HG02759 (cell line): ENCODE measurements around the gene LGR6.
A peak's percentile ranks its signal among the peaks of the same experiment; 100 is the strongest.
"Not testable (repeated sequence)": the region's sequence is repeated elsewhere in the genome, so short reads cannot be mapped to it uniquely, and the experiment has no call there.

Experiments
- ATAC-seq: cut with Tn5 transposase; IDR thresholded peaks from one replicate; pipeline ENCODE4 v1.9.1; 2021; ENCODE audit warnings: mild to moderate bottlenecking, moderate library complexity; ENCODE audit not compliant: unreplicated experiment

LGR6 gene

GRCh38 chr1:202237052-202237451, 43.5 kb downstream of the LGR6 start:
- peak; percentile 48 for ATAC-seq

GRCh38 chr1:202238914-202239313, 45.3 kb downstream of the LGR6 start:
- ATAC-seq: no peak

GRCh38 chr1:202240226-202240625, 46.6 kb downstream of the LGR6 start:
- not testable (repeated sequence) for ATAC-seq

DNA sequence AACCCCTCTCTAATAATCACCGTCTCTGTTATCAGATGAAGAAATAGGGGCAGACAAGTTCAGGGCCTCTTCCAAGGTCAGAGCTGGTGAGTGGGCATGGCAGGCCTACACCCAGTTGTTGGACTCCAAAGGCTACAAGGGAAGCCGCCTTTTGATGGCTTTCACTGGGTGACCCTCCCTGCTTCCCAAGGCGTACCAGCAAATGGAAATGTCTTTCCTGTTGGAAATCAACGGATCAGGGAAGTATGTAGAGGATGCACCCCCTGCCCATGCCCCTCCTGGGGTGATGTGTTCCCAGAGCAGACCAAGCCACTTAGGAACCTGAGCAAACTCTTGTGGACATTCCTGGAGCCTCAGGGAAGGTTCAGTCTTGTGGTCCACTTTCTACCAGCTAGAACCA, 47.4 kb downstream of the LGR6 start:
- ATAC-seq: no peak

DNA sequence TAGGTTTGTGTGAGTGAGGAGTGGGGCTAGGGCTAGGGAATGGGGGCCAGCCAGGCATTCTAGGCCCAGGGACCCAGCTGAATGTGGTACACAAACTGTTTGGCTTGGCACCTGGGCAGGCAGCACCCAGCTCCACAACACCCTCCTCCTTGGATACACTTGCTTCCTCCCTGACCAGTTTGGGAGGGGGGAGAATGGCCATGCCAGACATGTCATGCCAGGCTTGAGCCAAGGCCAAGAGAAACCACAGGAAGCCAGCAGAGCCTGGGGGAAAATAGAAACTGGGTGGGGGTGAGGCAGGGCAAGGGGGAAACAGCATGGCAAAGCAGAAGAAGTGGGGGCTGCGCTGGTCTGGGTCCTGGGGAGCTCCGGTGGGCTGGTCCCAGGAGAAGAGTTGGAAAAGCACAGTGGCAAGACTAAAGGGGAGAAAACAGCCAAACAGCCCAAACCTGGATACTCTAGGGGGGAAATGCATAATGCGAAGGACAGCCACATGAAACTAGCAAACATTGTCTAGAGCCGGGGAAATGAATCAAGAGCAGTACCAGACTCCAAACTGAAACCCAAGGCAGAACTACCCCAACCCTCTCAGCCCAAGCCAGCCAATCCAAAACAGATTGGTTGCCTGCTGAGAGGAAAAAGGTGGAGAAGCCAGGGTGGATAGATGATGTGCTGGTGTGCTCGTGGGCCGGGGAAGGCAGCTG, 47.9 kb downstream of the LGR6 start:
- ATAC-seq: no peak

DNA sequence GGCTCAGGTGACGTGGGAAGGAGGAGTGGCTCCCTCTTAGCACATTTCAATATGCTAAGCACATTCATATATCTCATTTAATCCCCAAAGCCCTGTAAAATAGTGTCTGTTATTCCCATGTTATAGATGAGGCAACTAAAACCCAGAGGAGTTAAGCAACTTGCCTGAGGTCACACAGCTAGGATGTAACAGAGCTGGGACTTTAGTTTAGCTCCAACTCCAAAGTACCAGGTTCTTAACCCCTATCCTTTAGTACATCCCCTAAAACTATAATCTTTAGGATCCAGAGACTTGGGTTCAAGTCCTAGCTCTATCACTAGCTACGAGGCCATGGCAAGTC, 48.5 kb downstream of the LGR6 start:
- no peak for ATAC-seq

- no peak for ATAC-seq
Measured at GRCh38 chr1:202243006-202243405, 49.4 kb downstream of the LGR6 start.

DNA sequence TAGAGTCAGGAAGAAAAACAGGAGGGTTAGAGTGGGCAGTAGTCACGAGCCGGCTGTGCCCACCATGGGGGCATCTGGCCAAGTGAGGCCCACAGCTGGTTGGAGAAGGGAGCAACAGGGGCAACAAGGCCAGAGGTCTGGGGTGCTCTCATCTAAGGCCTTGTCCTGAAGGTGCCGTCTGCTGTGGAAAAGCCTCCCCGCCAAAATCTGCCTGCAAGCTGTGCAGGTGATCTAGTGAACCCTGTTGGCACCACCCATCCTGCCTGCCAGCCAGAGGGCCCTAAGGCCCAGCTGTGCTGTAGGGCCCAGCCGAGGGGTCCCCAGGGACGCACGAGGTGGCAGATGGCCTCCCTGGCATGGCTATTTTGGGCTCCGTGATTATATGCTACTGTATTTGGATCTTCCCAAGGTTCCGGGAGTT, 51.3 kb downstream of the LGR6 start:
- no peak for ATAC-seq

- no peak for ATAC-seq
Measured at GRCh38 chr1:202245391-202245790, 51.8 kb downstream of the LGR6 start.

- no peak for ATAC-seq
Measured at GRCh38 chr1:202247104-202247503, 53.5 kb downstream of the LGR6 start.

- no peak for ATAC-seq
Measured at GRCh38 chr1:202247837-202248795, 54.5 kb downstream of the LGR6 start.

DNA sequence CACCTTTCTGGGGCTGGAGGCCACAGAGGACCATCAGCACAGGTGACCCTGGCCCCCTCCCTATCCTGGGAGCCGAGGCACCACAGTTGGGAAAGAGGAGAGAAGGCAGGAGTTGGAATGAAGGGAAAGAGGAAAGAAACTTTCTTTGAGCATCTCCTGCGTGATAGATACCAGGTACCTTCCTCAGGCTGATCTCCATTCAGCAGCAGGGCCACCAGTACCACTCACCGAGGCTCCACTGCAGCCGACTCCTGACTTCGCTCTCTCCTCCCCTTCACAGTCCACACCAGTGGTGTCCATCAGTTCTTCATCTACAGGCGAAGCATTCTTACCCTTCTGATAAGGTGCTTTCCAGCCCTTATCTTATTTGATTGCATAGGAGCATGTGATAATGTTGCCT, 55.3 kb downstream of the LGR6 start:
- no peak for ATAC-seq

- ATAC-seq: no peak
Measured at GRCh38 chr1:202249436-202249835, 55.8 kb downstream of the LGR6 start.

DNA sequence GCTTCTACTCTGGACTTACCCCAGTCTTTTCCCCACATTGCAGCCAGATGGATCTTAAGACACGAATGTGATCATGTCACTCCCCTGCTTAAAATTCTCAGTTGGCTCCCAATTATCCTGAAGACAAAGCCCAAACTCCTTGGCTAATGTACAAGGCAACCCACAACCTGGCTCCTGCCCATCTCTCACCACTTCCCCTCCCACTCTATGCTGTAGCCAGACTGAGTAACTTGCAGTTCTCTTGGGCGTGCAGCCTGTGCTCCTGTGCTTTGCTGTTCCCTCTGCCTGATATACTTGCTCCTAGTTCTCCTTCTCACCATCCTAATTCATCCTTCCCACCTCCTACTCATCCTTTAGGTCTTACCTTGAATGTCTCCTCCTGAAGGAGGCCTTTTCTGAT, 56.2 kb downstream of the LGR6 start:
- ATAC-seq: no peak

- no peak for ATAC-seq
Measured at GRCh38 chr1:202250982-202251381, 57.4 kb downstream of the LGR6 start.

- ATAC-seq: no peak
Measured at GRCh38 chr1:202251424-202252256, 58.0 kb downstream of the LGR6 start.

DNA sequence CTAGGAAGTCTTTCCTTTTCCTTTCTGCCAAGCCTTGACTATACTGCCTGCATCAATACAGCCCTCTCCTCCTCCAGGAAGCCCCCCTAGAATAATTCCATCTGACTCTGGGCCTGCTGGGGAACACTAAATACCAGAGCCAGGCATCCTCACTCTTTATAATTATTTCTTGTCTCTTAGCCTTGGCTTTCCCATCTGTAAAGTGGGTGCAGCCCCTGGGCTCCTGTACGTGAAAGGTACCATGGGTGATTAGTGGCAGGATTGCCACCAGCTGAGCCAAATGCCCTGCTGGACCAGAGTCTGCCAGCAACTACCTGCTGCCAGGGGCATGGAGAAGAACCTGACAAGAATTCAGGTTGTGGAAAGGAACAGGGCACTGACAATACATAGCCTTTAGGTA, 58.7 kb downstream of the LGR6 start:
- no peak for ATAC-seq

- no peak for ATAC-seq
Measured at GRCh38 chr1:202254454-202255252, 61.1 kb downstream of the LGR6 start.

DNA sequence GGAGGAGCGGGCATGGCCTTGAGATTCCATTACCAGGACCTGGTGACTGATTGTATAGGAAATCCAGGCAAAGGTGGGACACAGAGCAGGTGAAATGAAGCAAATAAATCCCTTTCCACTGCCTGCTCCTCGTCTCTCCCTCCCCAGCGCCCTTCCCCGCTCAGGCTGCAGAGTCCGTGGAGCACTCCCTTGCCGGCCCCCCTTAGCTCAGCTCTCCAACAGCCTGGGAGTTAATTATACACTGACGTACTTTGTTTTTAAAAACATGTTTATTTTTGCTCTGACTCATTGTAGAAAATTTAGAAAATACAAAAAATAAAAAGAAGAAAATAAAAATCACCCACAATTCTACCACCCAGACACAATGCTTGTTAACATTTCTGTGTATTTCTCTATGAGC, 61.7 kb downstream of the LGR6 start:
- ATAC-seq: no peak

DNA sequence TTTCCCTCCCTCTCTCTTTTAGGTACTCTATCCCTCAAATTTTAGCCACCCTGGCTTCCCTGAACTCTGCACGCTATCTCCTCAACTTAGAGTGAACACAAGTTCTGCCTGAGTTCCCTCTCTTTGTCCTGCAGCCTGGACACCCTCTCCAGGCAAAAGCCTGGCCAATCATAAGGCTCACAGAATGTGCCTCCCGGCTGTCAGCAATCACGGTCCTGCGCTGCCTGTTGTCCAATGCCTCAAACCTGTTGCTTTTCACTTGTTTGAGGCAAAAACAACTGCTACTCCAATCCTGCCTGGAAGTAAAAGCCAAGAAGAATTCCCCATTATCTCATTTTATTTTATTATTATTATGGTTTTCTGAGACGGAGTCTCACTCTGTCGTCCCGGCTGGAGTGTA, 66.1 kb downstream of the LGR6 start:
- ATAC-seq: no peak
